OCI-M2 (cell line): ENCODE data around the gene LYVE1.

ENCODE experiments used
- DNase-seq: peaks from one replicate; lab custom pipeline; 2025; ENCODE audit not compliant: unreplicated experiment; lab: John Stamatoyannopoulos, UW

Gene LYVE1

DNA sequence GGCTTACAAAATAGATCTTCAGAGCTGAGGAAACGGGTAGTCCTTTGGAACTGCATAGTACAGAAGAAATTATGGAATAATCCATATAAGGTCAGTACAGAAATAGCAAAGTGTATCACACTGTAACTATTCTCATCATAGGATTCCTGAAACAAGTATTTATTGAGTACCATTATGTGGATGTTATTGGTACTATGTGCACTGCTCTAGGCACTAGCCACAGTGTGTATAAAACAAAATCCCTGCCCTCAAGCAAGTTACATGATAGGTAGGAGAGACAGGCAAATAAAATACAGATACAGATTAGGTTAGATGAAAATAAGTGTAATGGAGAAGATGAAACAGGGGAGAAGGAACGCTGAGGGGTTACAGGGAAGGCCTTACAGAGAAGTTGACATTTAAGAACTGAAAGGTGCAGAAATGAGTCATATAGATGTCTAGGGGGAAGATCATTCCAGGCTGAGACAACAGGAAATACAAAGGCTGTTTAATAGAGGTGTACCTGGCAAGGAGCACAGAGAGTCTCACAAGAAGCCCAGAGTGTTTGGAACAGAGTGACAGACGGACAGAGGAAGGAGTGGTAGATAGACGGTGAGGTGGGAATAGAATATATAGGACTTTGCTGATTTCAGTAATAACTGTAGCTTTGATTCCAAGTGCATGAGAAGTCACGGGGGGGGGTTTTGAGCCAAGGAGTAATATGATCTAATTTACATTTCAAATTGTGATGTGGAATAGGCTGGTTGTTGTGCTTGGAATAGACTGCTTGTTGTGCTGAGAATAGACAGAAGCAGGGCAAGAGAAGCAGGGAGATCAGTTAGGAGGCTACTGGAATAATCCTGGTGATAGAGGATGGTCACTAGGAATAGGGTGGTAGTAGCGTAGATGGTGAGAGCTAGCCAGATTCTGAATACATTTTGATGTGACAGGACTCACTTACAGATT is 41.2 kb downstream of the LYVE1 start:
- DNase-seq: no peak

GRCh38 chr11:10524471-10524870 is 44.0 kb downstream of the LYVE1 start:
- DNase-seq: no peak

GRCh38 chr11:10522921-10523320 is 45.5 kb downstream of the LYVE1 start:
- no peak for DNase-seq

DNA sequence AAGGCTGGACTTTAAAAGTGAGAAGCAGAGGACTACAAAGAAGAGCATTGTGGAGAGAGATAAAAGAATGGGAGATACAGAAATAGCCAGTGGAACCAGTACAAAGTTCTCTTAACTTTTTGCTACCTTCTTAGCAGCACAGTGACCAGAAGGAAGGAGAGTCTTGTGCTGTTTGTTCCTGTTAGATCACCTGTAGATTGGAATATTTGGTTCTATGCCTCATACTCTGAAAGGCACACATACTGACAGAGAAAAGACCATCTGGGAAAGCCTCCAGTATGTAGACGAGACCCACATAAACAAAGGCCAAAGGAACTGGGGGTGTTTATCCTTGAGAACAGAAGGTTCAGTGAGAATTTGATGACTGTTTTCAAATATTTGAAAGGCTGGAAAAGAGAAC is 46.2 kb downstream of the LYVE1 start:
- DNase-seq: no peak

DNA sequence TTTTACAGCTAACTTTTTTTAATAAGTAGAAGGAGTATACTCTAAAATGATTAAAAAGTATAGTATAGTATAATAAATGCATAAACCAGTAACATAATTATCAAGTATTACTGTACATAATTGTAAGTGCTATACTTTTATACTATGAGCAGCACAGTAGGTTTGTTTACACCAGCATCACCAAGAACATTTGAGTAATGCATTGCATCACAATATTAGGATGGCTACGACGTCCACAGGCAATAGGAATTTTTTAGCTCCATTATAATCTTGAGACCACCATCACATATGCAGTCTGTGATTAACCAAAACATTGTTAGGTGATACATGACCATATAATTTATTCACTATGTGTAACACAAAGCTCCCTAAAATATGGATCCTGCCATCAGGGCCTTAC is 47.9 kb downstream of the LYVE1 start:
- DNase-seq: no peak

GRCh38 chr11:10519630-10520029 is 48.8 kb downstream of the LYVE1 start:
- no peak for DNase-seq

DNA sequence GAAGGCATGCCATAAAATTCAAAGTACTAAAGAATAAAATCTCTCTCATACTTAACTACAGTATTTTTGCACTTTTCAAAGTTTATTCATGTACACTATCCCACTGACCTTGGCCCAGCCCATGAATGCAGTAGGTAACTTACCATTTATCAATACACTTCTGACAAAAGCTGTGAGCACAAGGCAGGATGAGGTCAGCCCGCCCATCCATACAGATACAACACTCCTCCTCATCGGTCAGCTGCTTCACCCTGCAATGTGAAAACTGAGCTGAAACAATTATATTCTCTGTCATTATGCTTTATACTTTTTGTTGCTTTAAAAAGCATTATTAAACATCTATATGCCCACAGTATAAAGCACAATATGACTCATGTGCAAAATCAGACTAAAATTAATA is 49.6 kb downstream of the LYVE1 start:
- DNase-seq: no peak

- DNase-seq: no peak
Measured at GRCh38 chr11:10518123-10518522, 50.3 kb downstream of the LYVE1 start.

- DNase-seq: no peak
Measured at GRCh38 chr11:10515418-10515817, 53.0 kb downstream of the LYVE1 start.

DNA sequence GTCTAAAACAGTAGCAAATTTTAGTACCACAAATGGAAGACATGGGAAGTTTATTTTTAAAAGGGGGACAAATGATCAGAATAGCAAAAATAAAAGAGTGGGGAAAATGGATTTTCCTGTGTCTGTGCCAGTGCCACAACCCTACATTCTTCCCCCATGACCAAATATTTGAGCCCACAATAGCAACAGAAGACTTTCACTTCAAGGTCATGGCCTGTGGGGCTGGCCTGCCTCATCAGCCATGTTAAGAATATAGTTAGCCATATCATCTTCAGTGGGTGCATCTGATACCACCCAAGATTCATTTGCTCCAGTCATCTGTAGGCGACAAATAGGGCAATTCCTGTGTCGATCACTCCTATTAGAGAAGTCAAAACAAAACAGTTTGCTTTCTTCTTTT is 53.8 kb downstream of the LYVE1 start:
- DNase-seq: no peak

DNA sequence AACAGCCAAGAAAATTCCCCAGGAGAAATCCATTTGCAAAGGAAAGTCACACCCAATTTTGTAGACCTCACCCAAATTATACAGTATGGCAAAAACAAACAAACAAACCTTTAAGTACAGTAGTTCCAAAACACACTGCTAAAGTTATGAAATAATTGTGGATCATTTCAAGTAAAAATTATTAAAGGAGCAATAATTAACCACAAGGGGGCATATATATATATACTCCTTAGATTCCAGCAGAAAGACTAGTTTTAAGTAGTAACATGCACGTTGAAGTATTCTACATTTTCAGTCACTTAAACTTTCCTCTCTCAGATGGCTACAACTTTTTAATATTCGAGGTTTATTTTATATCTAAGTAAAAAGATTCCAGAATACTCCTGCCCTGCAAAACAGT is 54.3 kb downstream of the LYVE1 start:
- no peak for DNase-seq

DNA sequence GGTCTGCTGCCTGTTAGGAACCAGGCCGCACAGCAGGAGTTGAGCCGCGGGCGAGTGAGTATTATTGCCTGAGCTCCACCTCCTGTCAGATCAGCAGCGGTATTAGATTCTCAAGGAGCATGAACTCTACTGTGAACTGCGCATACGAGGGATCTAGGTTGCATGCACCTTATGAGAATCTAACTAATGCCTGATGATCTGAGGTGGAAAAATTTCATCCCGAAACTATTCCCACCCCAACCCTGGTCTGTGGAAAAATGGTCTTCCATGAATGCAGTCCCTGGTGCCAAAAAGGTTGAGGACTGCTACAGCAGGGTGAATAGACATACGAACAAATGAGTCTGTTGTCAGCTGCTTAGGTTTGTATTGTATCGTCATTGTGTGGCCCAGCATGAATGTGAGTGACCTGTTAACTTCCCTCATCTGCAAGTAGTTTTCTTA is 57.3 kb downstream of the LYVE1 start:
- no peak for DNase-seq
